Neuronal stem cell (in vitro differentiated cells): ENCODE measurements around the gene CEACAM16.

Experiments used
- DNase-seq: peaks from one replicate; pipeline ENCODE4 v3.0.0-alpha.2; 2013; ENCODE audit warnings: low spot score
- H2AFZ ChIP-seq: one replicate; pipeline ENCODE4 v1.6.1; 2013; ENCODE audit warnings: mild to moderate bottlenecking, low read length, inconsistent platforms
- H2AK5ac ChIP-seq: 2 replicates; pipeline ENCODE4 v1.6.1; 2013; ENCODE audit warnings: low read depth, mild to moderate bottlenecking, inconsistent platforms, low read length, moderate library complexity, mixed read lengths
- H2BK120ac ChIP-seq: 2 replicates; pipeline ENCODE4 v1.6.1; 2013; ENCODE audit warnings: low read depth, mild to moderate bottlenecking, inconsistent platforms, low read length, moderate library complexity, mixed read lengths
- H2BK12ac ChIP-seq: one replicate; pipeline ENCODE4 v1.6.1; 2013; ENCODE audit warnings: low read length, inconsistent platforms
- H2BK15ac ChIP-seq: 2 replicates; pipeline ENCODE4 v1.6.1; 2013; ENCODE audit warnings: mild to moderate bottlenecking, low read length, inconsistent platforms, mixed read lengths
- H2BK5ac ChIP-seq: one replicate; pipeline ENCODE4 v1.6.1; 2013; ENCODE audit warnings: inconsistent platforms, mild to moderate bottlenecking, low read length, moderate library complexity
- H3K14ac ChIP-seq: one replicate; pipeline ENCODE4 v1.6.1; 2013; ENCODE audit warnings: low read length, inconsistent platforms
- H3K18ac ChIP-seq: 2 replicates; pipeline ENCODE4 v1.6.1; 2013; ENCODE audit warnings: low read length, inconsistent platforms
- H3K23ac ChIP-seq: 2 replicates; pipeline ENCODE4 v1.6.1; 2013; ENCODE audit warnings: low read depth, mild to moderate bottlenecking, mixed read lengths, low read length, inconsistent platforms; ENCODE audit not compliant: poor library complexity
- H3K27ac ChIP-seq: replicated peaks from 3 replicates; pipeline ENCODE4 v1.5.1; 2013; ENCODE audit warnings: low read length, inconsistent platforms
- H3K27me3 ChIP-seq, 3 experiments: 2 replicates each; pipeline ENCODE4 v1.6.1; 2013; ENCODE audit warnings: low read length in 3 of 3, mild to moderate bottlenecking in 2 of 3, inconsistent platforms in 1 of 3, low read depth in 1 of 3, mixed read lengths in 1 of 3, moderate library complexity in 1 of 3; ENCODE audit not compliant: control insufficient read depth in 3 of 3, insufficient read depth in 3 of 3
- H3K36me3 ChIP-seq, 2 donors: replicated peaks in 1 of 2; 2 replicates each; pipeline ENCODE4 v1.6.1; 2013; ENCODE audit warnings: low read length in 2 of 2; ENCODE audit not compliant: control insufficient read depth in 2 of 2, insufficient read depth in 2 of 2
- H3K4ac ChIP-seq: 2 replicates; pipeline ENCODE4 v1.6.1; 2013; ENCODE audit warnings: inconsistent platforms, mild to moderate bottlenecking, low read length, moderate library complexity
- H3K4me1 ChIP-seq, 2 donors: 1 replicate in 1 of 2; 2 replicates in 1 of 2; pipeline ENCODE4 v1.6.1; 2013; ENCODE audit warnings: low read length in 2 of 2, low read depth in 1 of 2; ENCODE audit not compliant: control insufficient read depth in 2 of 2, insufficient read depth in 1 of 2
- H3K4me2 ChIP-seq: one replicate; pipeline ENCODE4 v1.6.1; 2013; ENCODE audit warnings: mild to moderate bottlenecking, low read length, inconsistent platforms; ENCODE audit not compliant: insufficient read depth, poor library complexity, severe bottlenecking
- H3K4me3 ChIP-seq, 2 donors: 2 replicates each; pipeline ENCODE4 v1.5.1; 2013; ENCODE audit warnings: low read length in 2 of 2, mild to moderate bottlenecking in 2 of 2, inconsistent platforms in 1 of 2, moderate library complexity in 1 of 2
- H3K79me1 ChIP-seq: one replicate; pipeline ENCODE4 v1.6.1; 2013; ENCODE audit warnings: low read depth, mild to moderate bottlenecking, inconsistent platforms, low read length, moderate library complexity
- H3K9ac ChIP-seq: one replicate; pipeline ENCODE4 v1.6.1; 2013; ENCODE audit warnings: mild to moderate bottlenecking, low read depth, low read length, inconsistent platforms; ENCODE audit not compliant: poor library complexity
- H3K9me3 ChIP-seq, 2 donors: replicated peaks in 1 of 2; 2 replicates each; pipeline versions ENCODE3 to v1.6.1; 2013; ENCODE audit warnings: low read length in 2 of 2, mild to moderate bottlenecking in 2 of 2, inconsistent platforms in 1 of 2, low read depth in 1 of 2, mixed read lengths in 1 of 2, moderate library complexity in 1 of 2; ENCODE audit not compliant: control insufficient read depth in 2 of 2, insufficient read depth in 1 of 2
- H4K8ac ChIP-seq: one replicate; pipeline ENCODE4 v1.6.1; 2013; ENCODE audit warnings: low read depth, mild to moderate bottlenecking, inconsistent platforms, low read length, moderate library complexity
- H4K91ac ChIP-seq: one replicate; pipeline ENCODE4 v1.6.1; 2013; ENCODE audit warnings: low read length, low read depth, mild to moderate bottlenecking, inconsistent platforms; ENCODE audit not compliant: poor library complexity
- WGBS, 2 donors: extraction: QIAGEN DNeasy Blood & Tissue Kit; methylation state at CpG; one replicate each; pipeline ENCODE4 v1.1.7; 2013; ENCODE audit warnings: missing lambda C conversion rate in 2 of 2, mixed read lengths in 1 of 2; ENCODE audit not compliant: insufficient read length in 2 of 2, insufficient replicate concordance in 1 of 2; ENCODE audit errors: extremely low coverage in 2 of 2; 5-methylcytosine and 5-hydroxymethylcytosine counted together

Gene CEACAM16

DNA sequence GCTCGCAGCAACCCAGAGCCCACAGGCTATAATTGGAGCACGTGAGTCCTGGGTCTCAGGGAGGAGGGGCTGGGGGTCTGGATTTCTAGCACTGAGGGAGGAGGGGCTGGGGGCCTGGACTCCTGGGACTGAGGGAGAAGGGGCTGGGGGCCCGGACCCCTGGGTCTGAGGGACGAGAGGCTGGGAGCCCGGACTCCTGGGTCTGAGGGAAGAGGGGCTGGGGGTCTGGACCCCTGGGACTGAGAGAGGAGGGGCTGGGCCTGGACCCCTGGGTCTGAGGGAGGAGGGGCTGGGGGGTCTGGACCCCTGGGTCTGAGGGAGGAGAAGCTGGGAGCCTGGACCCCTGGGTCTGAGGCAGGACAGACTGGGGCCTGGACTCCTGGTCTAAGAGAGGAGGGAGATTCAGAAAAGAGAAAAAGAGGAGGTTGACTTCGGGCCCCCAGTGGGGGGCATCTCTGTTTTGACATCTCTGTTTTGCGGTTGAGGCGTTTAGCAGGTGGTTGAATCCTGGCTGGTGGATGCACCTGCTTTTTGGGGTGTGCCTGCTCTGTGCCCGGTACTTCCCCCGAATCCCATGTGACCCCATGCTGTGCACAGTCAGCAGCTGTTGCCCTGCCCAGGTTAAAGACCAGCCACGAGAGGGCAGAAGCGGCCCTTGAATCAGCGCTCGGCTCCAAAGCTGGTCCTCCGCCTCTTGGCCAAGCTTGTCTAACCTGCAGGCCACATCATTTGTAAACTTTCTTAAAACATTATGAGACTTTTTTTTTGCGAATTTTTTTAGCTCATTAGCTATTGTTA, 44.8 kb upstream of the CEACAM16 start:
- Histone ChIP-seq H3K4me3 (no peak overlapping the region), H3K27ac (no peak overlapping the region)
- WGBS, 2 donors, result no CpG with 5 or more reads among the region's 16 CpGs

DNA sequence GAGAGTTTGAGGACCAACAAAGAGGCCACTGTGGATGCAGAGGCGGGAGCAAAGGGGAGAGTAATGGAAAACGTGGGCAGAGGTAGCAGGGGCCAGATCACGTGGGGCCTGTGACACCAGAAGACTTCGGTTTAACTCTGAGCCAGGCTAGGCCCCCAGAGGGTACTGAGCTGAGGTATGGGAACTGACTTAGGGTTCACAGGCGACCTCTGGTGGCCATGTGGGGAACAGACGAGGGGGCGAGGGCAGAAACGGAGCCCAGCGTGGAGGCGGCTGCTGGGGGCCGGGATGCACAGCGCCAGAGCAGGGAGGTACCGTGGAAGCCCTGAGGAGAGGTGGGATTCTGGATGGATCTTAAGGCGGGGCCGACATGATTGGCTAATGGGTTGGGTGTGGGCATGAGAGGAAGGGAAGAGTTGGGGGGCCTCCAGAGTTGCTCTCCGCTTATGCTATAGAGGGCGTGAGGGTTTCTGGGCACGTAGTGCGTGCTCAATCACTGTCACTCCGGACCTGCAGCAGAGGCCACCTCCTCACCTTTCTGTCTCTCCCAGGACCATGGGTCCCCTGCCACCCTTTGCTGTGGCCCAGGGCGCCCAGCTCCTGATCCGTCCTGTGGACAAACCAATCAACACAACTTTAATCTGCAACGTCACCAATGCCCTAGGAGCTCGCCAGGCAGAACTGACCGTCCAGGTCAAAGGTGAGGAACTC, 41.6 kb upstream of the CEACAM16 start:
- Histone ChIP-seq H3K27ac (no peak overlapping the region), H3K79me1 (no peaks in the 10 kb centered on the region), H3K9me3 (no peaks in the 10 kb centered on the region), H4K91ac (no peak overlapping the region), H2AFZ (no peak overlapping the region), H3K14ac (no peak overlapping the region), H3K23ac (no peak overlapping the region), H2BK15ac (no peak overlapping the region), H3K4me3 (no peak overlapping the region), H3K27me3 (no peaks in the 10 kb centered on the region), H3K36me3 (peaks cover 43 to 77% of the 10 kb centered on the region in 2 donors), H3K4me1 (no peaks in the 10 kb centered on the region), H4K8ac (no peak overlapping the region), H3K4ac (no peak overlapping the region), H3K4me2 (no peak overlapping the region), H2BK120ac (no peak overlapping the region), H3K9ac (no peak overlapping the region), H2BK12ac (no peak overlapping the region), H3K18ac (no peak overlapping the region), H2AK5ac (no peak overlapping the region), H2BK5ac (no peak overlapping the region)
- DNase-seq, result peak; percentile 61
- WGBS, 2 donors, result no CpG with 5 or more reads among the region's 25 CpGs

More for the DNA sequence above, 44.8 kb upstream of the CEACAM16 start:
- H3K36me3 ChIP-seq, result peaks cover 49 to 77% of the 10 kb centered on the region in 2 donors
- H2BK15ac ChIP-seq, result no peak overlapping the region
- H3K79me1 ChIP-seq, result peaks cover 3% of the 10 kb centered on the region
- no peak overlapping the region for H2BK5ac ChIP-seq
- H3K27me3 ChIP-seq, result no peaks in the 10 kb centered on the region
- H3K4me1 ChIP-seq, result no peaks in the 10 kb centered on the region
- no peak overlapping the region for H4K8ac ChIP-seq
- H4K91ac ChIP-seq, result no peak overlapping the region
- no peak overlapping the region for H3K4me2 ChIP-seq
- H2AFZ ChIP-seq, result no peak overlapping the region
- H3K9me3 ChIP-seq, result peaks cover 0 to 2% of the 10 kb centered on the region in 2 donors
- H2BK120ac ChIP-seq, result no peak overlapping the region
- no peak overlapping the region for H3K9ac ChIP-seq
- peak; percentile 23 for DNase-seq
- no peak overlapping the region for H2AK5ac ChIP-seq
- H3K14ac ChIP-seq, result no peak overlapping the region
- H3K23ac ChIP-seq, result no peak overlapping the region
- H3K18ac ChIP-seq, result no peak overlapping the region
- H2BK12ac ChIP-seq, result no peak overlapping the region
- no peak overlapping the region for H3K4ac ChIP-seq

DNA sequence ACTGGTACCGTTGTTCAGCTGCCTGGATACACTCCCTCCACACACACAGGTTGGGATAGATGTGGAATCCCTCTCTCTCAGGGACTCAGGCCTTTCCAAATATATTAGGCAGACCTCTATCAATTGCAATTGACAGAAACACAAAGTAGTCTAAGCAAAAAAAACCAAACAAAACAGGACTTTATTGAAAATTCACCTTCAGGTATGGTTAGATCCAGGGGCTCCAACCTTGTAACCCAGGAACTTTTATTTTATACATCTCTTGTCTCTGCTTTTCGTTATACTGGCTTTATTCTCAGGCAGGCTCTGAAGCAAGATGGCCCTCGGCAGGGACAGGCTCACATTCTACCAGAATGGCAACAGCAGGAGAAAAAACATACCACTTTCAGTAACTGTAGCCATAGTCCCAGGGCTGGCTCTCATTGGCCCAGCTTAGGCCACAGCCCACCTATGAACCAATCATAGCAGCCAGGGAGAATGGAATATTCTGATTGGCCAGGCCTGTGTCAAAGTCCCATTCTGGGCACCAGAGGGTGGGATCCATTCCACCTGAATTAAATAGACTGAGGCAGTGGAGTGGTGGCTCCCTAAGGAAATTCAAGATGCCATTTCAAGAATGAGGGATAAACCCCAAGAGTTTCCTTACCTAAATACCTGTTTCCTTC, 40.8 kb upstream of the CEACAM16 start:
- H2BK5ac ChIP-seq, result no peak overlapping the region
- H3K18ac ChIP-seq, result no peak overlapping the region
- H2BK120ac ChIP-seq, result no peak overlapping the region
- H3K4me2 ChIP-seq, result no peak overlapping the region
- H3K14ac ChIP-seq, result no peak overlapping the region
- H3K9ac ChIP-seq, result no peak overlapping the region
- H2BK15ac ChIP-seq, result no peak overlapping the region
- H3K4ac ChIP-seq, result no peak overlapping the region
- H3K4me1 ChIP-seq, result no peaks in the 10 kb centered on the region
- H3K23ac ChIP-seq, result no peak overlapping the region
- no peak overlapping the region for H3K27ac ChIP-seq
- no peaks in the 10 kb centered on the region for H3K9me3 ChIP-seq
- H3K79me1 ChIP-seq, result no peaks in the 10 kb centered on the region
- H2AK5ac ChIP-seq, result no peak overlapping the region
- H2AFZ ChIP-seq, result no peak overlapping the region
- H3K36me3 ChIP-seq, result peaks cover 41 to 80% of the 10 kb centered on the region in 2 donors
- H3K4me3 ChIP-seq, result no peak overlapping the region
- no peaks in the 10 kb centered on the region for H3K27me3 ChIP-seq
- no peak overlapping the region for H2BK12ac ChIP-seq
- no peak overlapping the region for H4K91ac ChIP-seq
- no peak for DNase-seq
- WGBS, 2 donors, result no CpG with 5 or more reads among the region's 3 CpGs
- no peak overlapping the region for H4K8ac ChIP-seq

DNA sequence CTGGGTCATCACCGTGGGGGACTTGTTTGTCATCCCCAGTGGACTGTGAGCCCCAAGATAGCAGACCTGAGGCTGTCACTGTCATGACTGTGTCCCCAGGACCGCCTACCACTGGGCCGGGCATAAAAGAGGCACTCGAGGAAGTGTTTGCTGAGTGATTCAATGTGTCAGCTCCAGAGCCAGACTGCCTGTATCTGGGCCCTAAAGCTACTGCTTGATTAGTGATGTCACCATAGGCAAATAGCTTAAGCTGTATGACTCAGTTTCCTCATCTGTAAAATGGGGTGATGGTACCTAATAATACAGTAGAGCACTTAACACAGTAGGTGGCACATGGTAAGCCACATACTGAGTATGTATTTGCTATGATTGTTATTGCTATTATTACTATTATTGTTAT, 38.9 kb upstream of the CEACAM16 start:
- Histone ChIP-seq H3K36me3 (peaks cover 35 to 65% of the 10 kb centered on the region in 2 donors), H2BK12ac (no peak overlapping the region), H3K14ac (no peak overlapping the region), H2BK5ac (no peak overlapping the region), H3K27ac (no peak overlapping the region), H3K27me3 (no peaks in the 10 kb centered on the region), H2AK5ac (no peak overlapping the region), H2BK120ac (no peak overlapping the region), H3K4ac (no peak overlapping the region), H3K79me1 (no peaks in the 10 kb centered on the region), H4K91ac (no peak overlapping the region), H3K18ac (no peak overlapping the region), H2AFZ (no peak overlapping the region), H3K9me3 (no peaks in the 10 kb centered on the region), H2BK15ac (no peak overlapping the region), H4K8ac (no peak overlapping the region), H3K23ac (no peak overlapping the region), H3K4me1 (no peaks in the 10 kb centered on the region), H3K4me3 (no peak overlapping the region), H3K4me2 (no peak overlapping the region), H3K9ac (no peak overlapping the region)
- no peak for DNase-seq
- WGBS, 2 donors, result no CpG with 5 or more reads among the region's 4 CpGs
